ENCODE data around the gene PTMS. TPM values are rescaled to one million over a fixed set of nuclear protein-coding genes. Genes with fewer than 3 reads are reported as not detected.

The PTMS gene
- total and polyA plus RNA-seq, 9 of the 15 experiments (the other 6 are each of a cell fraction or from before 2014, with no cell fraction given), result 5.1 to 287 (median 78.5) TPM

DNA sequence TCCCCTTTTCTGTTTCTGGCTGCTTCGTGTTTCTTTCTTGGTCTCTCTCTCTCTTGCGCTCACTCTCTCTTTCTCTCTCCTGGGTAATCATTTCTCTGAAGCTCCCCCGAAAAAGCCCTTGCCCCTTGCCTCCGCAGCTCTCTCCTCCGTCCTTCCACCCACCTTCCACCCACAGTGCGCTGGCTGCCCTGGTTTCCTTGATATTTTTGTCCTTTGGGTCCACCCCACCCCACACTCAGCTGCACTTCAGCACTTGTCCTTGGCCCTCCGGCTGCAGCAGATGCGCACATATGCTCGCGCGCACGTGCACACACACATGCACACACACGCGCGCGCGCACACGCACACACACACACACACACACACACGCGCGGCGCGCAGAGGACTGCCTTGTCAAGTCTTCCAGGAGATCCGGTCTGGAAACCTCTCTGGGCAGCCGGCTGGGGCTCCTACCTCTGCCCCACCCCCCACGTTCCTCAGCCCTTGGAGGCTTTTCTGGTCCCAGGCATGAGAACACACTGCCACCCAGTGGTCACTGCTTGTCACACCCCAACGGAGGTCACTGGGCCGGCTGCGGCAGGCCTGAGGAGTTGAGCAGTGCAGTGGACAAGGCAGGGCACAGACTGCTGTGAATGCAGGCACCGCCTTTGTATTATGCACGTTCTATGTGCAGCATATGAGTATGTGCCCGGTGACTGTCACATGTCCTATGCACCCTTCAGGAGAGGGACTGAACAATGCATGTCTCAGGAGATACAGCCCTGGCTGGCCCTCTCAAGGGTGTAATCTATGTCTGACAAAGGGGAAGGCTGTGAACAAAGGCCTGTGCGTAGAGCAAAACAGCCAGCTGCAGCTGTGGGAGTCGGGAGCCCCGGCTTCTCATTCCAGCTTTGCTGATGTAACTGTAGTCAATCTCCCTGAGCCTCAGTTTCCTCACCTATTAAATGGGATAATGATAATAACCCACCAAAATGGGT is 12.7 kb downstream of the PTMS start (continued):
- TF ChIP-seq MTA3 (IDR thresholded peaks at IDR 0.05; ENCODE audit: borderline replicate concordance), result 0 out of 2 replicates have a peak, but pooled peaks have one; percentile 46
- TF ChIP-seq, protein P1, sequence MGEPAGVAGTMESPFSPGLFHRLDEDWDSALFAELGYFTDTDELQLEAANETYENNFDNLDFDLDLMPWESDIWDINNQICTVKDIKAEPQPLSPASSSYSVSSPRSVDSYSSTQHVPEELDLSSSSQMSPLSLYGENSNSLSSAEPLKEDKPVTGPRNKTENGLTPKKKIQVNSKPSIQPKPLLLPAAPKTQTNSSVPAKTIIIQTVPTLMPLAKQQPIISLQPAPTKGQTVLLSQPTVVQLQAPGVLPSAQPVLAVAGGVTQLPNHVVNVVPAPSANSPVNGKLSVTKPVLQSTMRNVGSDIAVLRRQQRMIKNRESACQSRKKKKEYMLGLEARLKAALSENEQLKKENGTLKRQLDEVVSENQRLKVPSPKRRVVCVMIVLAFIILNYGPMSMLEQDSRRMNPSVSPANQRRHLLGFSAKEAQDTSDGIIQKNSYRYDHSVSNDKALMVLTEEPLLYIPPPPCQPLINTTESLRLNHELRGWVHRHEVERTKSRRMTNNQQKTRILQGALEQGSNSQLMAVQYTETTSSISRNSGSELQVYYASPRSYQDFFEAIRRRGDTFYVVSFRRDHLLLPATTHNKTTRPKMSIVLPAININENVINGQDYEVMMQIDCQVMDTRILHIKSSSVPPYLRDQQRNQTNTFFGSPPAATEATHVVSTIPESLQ (CRISPR knock-in tag; IDR thresholded peaks at IDR 0.05), result no peak
- TF ChIP-seq SIX5 (IDR thresholded peaks at IDR 0.05; ENCODE audit: borderline replicate concordance in 1 of 2, insufficient read depth in 1 of 2, low read depth in 1 of 2, low read length in 2 of 2), result no peak
- no peak for TF ChIP-seq ZNF197 (CRISPR knock-in tag; IDR thresholded peaks at IDR 0.05; ENCODE audit: low read depth)
- TF ChIP-seq ZNF134 (CRISPR knock-in tag; conservative IDR thresholded peaks at IDR 0.05), result no peak
- no peak for TF ChIP-seq BDP1 (IDR thresholded peaks at IDR 0.05; ENCODE audit: insufficient read depth, insufficient read length)
- no peak for TF ChIP-seq POLR2AphosphoS2 (IDR thresholded peaks at IDR 0.05; ENCODE audit: low read length)
- no peak for TF ChIP-seq GATAD2A (IDR thresholded peaks at IDR 0.05)
- TF ChIP-seq, protein P2, sequence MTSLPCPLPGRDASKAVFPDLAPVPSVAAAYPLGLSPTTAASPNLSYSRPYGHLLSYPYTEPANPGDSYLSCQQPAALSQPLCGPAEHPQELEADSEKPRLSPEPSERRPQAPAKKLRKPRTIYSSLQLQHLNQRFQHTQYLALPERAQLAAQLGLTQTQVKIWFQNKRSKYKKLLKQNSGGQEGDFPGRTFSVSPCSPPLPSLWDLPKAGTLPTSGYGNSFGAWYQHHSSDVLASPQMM (CRISPR knock-in tag; IDR thresholded peaks at IDR 0.05), result no peak
- TF ChIP-seq, protein P3, sequence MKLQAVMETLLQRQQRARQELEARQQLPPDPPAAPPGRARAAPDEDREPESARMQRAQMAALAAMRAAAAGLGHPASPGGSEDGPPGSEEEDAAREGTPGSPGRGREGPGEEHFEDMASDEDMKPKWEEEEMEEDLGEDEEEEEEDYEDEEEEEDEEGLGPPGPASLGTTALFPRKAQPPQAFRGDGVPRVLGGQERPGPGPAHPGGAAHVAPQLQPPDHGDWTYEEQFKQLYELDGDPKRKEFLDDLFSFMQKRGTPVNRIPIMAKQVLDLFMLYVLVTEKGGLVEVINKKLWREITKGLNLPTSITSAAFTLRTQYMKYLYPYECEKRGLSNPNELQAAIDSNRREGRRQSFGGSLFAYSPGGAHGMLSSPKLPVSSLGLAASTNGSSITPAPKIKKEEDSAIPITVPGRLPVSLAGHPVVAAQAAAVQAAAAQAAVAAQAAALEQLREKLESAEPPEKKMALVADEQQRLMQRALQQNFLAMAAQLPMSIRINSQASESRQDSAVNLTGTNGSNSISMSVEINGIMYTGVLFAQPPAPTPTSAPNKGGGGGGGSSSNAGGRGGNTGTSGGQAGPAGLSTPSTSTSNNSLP (IDR thresholded peaks at IDR 0.05; ENCODE audit: borderline replicate concordance, low read depth, low read length), result no peak
- peak; percentile 74 for TF ChIP-seq ARID1B (IDR thresholded peaks at IDR 0.05)
- TF ChIP-seq KAT2B (IDR thresholded peaks at IDR 0.05; ENCODE audit: low read depth, low read length), result no peak
- TF ChIP-seq, protein P4, sequence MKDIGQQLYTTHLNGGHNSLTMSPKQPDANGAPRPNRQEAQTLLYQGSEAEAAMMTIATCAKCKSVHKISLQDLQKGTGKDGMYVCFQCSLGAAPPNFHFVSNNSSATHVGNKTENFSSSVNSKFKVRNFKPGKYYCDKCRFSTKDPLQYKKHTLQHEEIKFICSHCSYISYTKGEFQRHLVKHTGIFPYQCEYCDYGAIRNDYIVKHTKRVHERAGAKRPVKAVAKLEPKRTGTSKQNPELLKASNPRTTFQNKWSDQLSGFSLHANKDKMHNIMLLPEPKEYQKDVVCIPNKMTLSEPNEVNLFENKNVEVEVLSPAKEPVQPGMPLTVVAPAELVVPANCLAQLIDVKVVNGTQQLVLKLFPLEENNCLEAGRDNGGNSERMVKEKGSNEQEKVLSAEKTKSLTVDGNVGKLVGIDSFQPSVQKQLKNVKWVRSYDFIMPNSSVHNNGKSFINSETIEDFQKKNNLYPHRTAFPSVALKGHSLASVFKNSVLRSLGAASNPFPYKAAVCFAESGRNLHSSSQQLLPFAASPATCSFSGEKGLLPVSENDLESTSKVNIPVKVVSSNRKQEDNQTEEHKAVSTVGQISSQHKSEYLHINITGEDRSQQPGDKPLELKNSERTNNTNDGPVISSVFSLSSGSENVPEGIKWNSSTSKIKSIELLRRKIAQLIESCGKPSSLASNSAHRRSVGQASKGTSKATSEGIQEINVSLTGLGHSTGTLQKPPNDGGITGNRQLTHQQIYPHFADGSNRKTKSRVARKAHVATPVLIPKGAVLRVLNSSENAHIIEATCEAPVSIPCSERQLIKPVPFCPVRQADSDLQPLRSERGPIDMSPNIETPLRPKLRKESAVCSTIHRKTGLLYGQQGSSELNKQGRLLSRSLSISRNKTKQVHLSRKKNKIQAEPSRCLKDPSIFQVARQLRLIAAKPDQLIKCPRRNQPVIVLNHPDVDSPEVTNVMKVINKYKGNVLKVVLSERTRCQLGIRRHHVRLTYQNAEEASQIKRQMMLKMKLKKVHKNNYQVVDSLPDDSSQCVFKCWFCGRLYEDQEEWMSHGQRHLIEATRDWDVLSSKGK (CRISPR knock-in tag; IDR thresholded peaks at IDR 0.05), result no peak
- TF ChIP-seq DACH1 (IDR thresholded peaks at IDR 0.05; ENCODE audit: partially characterized antibody), result peak; percentile 41
- TF ChIP-seq, protein P5, sequence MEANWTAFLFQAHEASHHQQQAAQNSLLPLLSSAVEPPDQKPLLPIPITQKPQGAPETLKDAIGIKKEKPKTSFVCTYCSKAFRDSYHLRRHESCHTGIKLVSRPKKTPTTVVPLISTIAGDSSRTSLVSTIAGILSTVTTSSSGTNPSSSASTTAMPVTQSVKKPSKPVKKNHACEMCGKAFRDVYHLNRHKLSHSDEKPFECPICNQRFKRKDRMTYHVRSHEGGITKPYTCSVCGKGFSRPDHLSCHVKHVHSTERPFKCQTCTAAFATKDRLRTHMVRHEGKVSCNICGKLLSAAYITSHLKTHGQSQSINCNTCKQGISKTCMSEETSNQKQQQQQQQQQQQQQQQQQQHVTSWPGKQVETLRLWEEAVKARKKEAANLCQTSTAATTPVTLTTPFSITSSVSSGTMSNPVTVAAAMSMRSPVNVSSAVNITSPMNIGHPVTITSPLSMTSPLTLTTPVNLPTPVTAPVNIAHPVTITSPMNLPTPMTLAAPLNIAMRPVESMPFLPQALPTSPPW (CRISPR knock-in tag; IDR thresholded peaks at IDR 0.05), result peak; percentile 72; the same call in 1 of the 2 replicates
- no peak for TF ChIP-seq ZKSCAN1 (IDR thresholded peaks at IDR 0.05; ENCODE audit: low read depth, low read length)
- TF ChIP-seq DMBX1 (CRISPR knock-in tag; IDR thresholded peaks at IDR 0.05; ENCODE audit: borderline replicate concordance), result no peak

Data from K562 (cell line).